Stimulated activated CD8-positive, alpha-beta memory T cell treated with anti-CD3 and anti-CD28 coated beads, Interleukin-4, amount 100 ng/mL, for 24 hours (primary cell): ENCODE results near the gene RAD51AP2.
"Not testable (repeated sequence)": the region's sequence is repeated elsewhere in the genome, so short reads cannot be mapped to it uniquely, and the experiment has no call there.

ENCODE experiments used
- DNase-seq: peaks from one replicate; pipeline ENCODE4 v3.0.0-alpha.2; 2020; ENCODE audit warnings: low read depth

The RAD51AP2 gene

DNA sequence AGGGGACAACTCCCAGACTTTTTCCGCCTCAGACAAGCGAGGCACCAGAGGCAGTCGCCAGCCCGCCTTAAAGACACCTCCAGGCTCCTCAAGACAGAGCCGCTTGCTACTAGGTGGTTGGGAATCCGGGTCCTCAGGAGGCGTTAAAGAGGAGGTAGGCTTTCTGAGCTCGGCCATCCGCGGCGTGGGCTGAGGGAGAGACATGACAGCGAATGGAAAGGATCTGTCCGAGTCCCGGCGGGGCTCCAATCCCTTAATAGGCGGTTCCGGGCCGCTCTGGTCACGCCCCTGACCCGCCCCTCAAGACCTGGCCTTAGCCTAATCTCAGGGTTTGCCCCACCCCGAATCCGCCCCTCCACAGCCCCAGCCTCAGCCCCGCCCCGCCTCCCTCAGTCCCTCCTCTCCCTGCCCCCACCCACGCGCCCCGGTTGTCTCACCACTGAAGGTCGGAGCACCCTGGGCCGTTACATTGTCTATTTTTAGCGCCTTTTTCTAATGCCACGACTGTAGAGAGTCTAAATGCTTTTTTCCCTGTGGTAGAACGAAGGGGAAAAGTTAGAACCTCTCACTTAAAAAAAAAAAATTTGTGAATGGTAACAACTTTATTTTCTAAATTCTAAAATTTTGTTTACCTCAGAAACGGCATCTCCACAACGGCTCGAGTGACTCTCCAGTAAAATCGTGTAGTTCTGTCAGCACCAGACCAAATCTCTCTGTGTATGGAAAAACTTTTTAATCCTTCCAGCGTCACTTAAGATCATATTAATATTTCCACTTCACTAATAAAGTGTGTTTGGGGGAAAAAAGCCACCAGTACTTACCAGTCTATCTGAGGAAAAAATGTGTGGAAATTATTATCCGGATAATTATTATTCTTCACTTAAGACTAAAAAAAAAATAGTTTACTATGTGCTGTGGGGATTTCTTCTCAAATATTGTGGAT, at the start of gene RAD51AP2:
RAD51AP2 (minus strand) TSS at position 229 of the 943 bp plus-strand sequence; CDS start at position 204, 25 bp downstream.
- no peak for DNase-seq

DNA sequence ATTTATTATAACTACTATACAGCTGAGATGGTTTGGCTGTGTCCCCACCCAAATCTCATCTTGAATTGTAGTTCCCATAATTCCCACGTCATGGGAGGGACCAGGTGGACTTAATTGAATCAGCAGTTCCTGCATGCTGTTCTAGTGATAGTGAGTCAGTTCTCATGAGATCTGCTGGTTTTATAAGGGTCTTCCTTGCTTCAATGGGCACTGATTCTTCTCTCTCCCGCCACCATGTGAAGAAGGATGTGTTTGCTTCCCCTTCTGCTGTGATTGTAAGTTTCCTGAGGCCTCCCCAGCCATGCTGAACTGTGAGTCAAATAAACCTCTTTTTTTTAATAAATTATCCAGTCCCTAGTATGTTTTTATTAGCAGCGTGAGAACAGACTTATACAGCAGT, 47.5 kb upstream of the RAD51AP2 start:
- DNase-seq, result not testable (repeated sequence)

DNA sequence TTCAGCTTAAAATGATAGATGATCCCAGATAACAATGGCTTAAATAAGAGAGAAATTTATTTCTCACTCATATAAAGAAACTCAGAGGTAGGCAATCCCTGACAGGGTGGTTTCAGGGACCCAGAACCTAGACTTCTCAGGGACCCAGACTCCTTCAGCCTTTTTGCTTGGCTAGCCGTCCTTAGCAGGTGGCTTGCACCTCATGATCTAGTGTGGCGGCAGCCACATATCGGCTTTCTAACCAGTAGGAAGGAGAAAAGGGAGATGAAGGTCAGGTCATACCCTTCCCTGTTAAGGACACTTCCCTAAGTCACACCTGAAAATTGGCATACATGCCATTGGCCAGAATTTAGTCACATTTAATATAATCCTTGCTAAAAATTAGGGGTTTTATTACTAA, 40.6 kb upstream of the RAD51AP2 start:
- no peak for DNase-seq

DNA sequence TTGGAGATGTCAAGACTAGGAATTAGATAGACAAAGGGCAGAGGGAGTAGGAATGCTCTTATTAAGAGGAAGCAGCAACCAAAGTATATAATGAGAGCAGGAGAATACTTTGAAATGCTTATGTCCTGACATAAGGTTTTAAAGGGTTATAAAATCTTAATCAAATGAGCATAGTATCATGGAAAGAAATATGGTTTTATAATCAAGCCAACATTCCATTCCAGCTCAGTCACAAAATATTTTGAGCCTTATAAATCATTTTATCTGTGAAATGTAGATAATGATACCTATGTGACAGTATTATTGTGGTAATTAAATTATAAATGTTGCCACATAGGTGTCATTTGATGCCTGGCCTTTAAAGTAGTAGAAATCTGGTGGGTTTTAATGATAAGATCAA, 39.8 kb upstream of the RAD51AP2 start:
- DNase-seq, result no peak

DNA sequence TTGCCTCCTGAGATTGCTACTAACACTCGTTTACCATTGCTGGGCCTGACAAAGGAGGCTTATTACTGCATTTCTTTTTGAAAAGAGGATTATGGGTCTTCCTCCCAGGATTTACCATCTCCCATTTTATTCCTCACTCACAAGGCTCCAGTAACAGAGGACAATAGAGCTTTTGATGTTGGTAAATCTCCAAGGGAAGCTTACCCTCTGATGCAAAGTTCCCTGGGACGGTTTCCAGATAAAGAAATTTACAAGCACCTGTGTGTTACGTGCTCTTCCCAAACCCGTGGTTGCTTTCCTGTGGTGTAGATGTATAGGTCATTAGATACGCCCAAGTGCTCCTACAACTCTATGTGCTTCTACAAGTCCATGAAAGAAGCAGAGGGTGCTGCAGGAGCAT, 39.4 kb upstream of the RAD51AP2 start:
- DNase-seq, result no peak

DNA sequence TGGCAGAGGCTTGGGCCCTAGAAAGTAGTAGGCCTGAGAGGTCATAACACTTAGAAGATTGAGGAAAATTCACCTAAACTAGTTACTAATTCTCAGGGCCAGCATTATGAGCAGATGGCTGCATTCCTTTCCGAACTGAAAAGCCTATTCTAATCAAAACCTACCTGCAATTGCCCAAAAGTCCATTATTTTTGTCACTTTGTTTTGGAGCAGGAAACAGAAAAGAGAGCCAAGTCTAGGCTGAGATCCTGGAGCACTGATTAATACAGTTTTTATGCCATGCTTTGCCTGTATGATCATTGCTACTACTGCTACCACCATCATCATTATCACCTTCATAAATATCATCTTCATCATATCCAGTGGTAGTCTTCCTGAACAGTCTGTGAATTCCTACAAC, 36.9 kb upstream of the RAD51AP2 start:
- DNase-seq, result no peak

DNA sequence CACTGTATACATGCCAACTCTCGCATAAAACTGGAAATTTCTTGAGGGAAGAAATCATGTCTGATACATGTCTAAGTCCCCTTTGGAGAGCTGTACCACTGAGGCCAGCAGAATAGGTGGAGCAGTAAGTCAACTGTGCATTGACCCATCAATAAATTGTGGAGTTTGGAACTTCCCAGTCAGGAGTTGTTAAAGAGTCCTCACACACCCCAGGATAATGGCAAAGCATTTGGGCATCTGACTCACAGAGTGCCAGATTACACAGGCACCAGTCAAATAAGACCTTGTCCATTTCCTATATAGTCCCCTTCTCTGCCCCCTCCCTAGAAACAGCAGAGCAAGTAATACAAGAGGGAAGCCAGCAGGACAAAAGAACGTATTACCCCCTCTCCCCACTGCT, 32.7 kb upstream of the RAD51AP2 start:
- no peak for DNase-seq

DNA sequence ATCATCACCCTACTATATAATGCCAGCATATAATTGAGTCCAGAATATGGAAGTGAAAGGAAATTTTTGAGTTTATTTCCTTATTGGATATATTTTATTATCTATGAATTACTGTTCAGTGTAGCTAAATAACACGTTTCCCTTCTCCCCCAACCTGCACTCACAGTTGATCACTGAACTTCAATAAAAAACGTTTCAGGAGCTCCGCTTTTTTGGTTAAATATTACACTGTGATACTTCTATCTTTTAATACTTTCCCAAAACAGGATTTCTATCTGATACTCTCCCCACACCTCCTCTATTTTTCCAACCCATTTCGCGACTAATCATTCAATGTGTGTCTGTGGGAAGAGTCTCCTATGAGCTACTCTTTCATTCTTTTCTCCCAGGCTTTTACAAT, 29.5 kb upstream of the RAD51AP2 start:
- no peak for DNase-seq

DNA sequence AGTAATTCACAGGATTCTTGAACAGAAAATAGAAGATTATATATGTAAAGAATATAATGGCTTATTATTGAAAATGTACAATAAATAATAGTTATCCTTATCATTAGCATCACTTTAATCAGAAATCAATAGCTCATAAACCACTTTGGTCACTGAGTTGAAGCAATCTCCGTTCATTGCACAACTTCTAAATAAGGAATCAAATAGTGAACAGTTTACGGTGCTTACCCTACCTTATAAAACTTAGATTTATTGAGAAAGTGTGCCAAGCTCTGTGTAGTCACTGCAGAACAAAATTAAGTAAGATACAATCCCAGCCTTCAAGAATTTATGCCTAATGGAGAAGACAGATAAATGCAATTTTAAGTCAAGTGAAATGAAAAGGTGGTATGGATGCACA, 29.0 kb upstream of the RAD51AP2 start:
- no peak for DNase-seq

DNA sequence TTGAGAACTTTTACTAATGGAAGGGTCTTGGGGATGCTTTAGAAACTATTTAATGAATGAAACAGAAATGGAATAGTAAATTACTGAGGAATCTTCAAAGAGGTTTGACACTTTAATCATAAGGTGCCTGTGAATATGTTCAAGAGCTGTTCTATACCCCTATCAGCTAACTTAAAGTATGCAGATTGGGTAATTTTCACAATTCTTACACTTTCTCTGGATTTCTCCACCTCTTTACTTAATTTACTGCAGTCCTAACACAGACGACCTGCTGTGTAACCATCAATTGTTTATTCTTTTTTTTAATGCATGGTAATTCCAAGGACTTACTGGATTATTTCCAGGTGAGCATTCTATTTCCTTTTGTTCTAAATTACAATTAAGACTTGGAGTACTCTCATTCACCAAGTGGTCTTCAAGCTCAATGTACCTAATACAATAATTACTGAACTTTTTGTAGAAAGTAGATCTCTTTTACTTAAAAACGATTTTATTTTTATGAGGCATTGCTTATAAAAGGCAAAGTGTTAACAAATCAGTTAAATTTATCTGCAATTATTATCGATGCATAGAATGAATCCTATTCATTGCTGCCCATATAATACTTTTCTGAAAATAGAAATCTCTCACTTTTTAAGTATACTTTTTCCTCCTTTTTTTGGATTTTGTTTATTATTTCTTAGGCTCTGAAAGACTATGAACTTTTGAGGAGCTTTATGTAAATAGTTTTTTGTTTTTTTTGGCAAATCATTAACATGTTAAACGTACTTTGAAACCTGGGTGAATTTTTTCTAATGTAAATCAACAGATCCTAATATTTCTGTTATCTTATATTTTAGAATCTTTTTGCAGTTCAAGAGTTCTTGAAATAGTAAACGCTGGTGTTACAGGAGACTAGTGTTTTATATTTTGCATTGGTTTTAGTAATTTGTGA, 27.7 kb upstream of the RAD51AP2 start:
- no peak for DNase-seq

DNA sequence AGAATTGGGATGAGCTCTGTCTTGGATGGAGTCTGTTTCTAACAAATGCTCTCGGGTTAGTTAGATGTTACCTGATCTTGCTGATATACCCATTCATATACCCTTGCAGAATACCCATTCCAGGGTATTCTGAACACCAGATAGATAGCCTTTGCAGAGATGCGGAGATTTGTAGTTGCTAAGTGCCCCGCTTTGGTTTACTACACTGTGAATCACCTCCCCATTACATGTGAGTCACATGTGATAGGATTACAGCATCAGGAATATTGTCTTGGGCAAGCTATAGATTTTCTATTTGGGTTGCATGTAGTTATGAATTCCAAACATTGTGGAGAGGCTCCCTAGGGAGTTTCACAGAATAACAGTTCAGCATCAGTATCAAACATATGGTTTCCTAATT, 26.0 kb upstream of the RAD51AP2 start:
- no peak for DNase-seq

DNA sequence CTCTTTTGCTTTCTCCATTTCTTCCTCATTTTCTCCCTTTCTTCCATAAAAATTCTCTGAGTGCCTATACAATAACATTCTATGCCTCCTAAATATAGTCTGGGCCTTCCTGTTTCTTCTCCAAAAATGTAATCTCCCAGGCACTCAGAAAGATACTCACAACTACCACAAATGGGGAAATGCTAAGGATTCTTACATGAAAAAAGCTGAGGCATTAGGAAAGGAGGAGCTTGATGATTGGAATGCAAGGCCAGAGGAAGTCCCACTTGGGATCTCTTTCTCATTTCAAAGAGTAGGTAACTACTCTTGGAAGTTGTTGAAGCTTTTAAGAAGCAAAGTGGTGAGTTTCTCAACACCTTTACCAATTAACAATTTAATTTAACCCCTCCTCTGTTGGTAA, 25.6 kb upstream of the RAD51AP2 start:
- no peak for DNase-seq

DNA sequence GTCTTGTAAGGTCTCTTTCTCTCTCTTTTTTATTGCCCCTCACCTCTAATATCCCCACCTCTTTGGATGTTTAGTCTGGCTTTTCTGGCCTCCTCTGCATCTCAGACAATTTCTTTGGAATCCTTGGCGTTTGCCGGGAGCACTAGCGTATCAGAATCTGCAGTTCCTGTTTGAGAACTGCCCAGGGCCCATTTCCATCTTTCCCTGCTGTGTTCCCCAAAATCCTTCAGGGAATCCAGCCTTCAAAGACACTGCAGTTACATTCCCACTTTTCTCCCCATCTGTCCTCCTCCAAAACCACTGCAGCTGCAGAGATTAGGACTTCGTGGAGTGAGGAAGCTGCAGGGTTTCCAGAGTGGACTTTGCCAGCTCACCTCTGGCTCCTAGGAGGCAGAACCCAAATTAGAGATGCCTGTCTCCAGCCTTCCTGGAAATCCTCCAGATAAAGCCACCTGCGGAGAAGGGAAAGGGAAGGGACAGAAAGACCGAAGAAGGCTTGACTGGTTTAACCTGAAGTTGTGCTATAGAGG, 25.0 kb upstream of the RAD51AP2 start:
- no peak for DNase-seq

DNA sequence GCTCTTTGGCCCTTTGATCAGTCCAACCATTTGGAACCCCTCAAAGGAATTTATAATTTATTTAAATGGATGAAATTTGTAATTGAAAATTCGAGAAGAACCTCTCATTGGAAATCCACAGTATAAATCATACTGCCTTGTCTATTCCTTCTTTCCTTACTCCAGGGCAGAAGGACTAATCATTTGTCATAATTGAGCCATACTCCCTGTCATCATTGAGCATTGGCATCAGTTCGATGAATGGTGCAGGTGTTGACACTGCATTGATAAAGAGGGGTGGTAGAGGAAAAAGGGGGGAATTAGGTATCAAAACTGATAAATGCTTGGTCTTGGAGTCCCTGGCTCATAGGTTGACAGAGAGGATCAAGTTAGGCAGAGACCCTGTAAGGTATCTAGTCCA, 24.2 kb upstream of the RAD51AP2 start:
- no peak for DNase-seq

DNA sequence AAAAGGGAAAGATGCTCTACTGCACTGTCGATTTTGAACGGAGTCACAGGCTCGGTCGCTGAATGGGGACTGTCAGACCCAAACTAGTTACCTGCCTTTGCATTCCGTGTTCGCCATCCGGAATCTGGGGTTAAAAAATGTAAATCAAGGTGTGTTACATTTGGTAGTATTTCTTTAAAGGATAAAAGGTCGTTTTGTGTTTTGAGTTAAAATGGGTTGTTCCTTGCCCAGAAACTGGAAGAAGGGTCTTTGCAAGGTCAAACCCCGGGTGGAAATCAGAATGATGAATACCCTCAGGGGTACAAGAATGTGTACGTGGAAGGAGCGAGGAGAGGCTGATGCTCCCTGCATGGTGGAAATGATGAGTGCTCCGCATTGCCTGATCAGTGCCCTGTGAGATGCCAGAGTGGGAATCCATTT, 23.3 kb upstream of the RAD51AP2 start:
- no peak for DNase-seq

DNA sequence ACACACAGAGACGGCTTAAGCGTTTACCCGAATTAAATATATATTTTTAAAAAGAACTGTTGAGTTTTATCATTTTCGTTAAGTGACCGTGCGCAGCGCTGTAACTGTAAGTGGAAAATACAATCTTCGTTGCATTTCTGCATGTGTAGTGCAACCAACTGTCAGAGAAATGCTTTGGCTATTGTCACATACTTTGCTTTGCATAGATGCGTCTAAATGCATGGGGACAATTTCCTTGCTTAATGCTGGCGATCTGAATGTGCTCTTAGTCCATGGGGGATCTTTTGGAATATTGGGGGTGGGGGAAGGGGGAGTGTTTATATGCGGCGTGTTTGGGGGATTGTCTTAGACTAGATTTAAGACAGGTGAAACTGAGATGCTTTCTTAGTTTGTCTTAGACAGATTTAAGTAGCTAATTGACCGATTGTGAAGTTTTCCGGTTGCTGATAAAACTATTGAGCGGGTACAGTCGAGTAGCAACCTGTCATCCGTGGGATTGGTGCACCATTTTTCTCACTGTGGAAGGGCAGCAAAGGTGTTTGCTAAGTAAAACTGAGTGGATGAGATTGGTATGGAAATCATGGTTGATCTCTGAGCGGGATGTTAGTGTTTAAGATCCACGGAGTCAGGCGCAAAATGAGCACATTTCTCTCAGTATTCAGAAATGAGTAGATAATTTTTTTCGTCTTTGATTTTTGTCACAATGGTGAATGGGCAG, 22.7 kb upstream of the RAD51AP2 start:
- DNase-seq, result no peak

DNA sequence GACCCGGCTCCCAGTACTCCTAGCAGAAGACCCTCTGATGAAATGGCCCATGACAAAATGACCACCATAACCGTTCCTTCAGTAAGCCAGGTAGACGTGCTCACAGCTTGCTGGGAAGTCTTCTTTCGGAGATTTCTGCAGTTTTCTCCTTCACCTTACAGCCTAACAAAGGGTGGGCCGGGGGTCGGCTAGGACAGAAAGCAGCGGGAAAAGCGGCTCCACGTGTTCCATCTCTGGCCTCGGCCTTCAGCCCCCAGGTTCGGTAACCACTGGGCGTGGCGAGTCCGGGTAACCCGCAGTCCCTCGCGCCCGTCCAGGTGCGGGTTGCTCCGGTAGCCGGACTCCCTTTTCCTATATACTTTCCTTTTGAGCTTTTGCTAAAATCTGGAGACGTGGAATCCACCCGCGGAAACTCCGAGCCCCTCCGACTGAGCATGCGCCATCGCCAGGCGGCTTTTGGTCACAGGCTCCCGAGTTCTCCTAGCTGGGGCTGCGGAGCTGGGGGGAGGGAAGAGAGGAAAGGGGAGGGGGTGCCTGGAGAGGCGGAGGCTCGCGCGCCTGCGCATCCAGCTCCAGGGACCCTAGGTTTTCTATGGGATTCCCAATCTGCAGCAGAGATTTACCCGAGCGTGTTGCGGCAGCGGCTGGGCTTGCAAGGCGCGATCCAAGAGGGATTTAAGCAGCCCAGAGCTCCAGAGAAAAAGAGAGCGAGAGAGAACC, 22.0 kb upstream of the RAD51AP2 start, which contains the start of gene VSNL1:
VSNL1 (plus strand) TSS at position 604 of the 720 bp plus-strand sequence. CDS start 51,379 bp downstream, outside the sequence.
- DNase-seq, result no peak

DNA sequence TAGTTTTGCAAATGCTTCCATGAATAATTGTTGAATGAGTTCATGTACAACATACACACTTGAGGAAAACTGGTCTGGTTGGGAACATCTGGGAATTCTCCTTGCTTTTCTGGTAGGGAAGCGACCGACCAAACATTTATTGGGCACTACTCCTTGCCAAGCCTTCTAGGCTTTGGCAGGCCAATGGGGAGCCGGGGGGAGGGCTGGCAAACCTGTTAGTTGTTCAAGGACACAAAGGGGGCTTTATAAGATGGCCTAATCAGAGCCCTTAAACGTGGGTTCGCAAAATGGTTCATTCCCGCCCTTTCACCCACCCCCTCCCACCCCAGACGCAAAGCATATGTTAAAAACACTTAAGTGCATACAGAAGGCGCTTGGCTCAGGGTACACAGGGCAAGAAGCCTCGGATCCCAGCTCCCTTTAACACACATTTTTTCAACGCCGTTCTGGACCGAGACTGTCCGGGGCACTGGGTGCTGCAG, 21.4 kb upstream of the RAD51AP2 start:
- DNase-seq, result no peak

DNA sequence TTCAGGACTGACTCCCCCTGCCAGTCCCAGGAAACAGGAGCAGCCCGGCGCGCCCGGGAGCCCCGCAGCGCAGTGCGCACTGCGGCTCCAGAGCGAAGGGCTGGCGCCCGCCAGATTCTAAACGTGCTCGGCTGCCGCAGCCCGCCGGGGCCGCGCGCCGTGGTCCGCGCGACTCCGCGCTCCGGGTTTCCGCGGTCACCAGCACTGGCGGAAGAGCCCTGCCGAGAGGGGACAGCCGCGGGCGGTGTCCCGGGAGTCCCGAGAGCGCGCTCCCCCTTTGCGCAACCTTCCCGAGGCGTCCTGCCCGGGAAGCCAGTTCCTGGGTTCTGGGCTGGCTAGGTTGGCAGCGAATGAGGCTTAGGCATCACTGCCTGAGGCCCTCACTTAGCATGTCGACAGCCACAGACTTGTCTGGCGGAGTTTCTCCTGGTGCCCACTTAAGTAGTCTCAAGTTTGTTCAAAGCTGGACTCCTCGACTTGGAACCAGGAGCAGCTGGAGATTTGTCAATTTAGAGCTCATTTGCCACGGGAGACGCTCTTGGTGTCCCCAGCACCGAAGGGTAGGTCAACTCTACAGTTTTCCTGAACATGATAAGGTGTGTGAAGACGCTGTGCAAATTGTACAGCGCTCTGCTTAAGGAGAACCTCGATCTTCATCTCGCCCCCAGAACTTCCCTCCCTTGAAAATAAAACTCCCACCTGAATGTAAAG, 20.8 kb upstream of the RAD51AP2 start:
- DNase-seq, result no peak
